ENCODE measurements around the gene HS3ST6. TPM values are rescaled to one million over a fixed set of nuclear protein-coding genes. Genes with fewer than 3 reads are reported as not detected.

HS3ST6 gene
- total RNA-seq, 1 donor from 2014 or later, result not detected

- Mint-ChIP-seq H3K4me1 (ENCODE audit: low read depth) (no peaks in the 10 kb centered on the region), H3K27me3 (ENCODE audit: low read depth) (no peaks in the 10 kb centered on the region), H3K9me3 (ENCODE audit: low read depth) (no peaks in the 10 kb centered on the region), H3K36me3 (ENCODE audit: low read depth) (no peaks in the 10 kb centered on the region), H3K27ac (ENCODE audit: unreplicated experiment) (no peak overlapping the region), H3K4me3 (ENCODE audit: unreplicated experiment) (no peak overlapping the region)
- no peak for DNase-seq (ENCODE audit: low spot score)
- no peak for TF ChIP-seq CTCF (IDR thresholded peaks at IDR 0.05)
These were observed 31.8 kb upstream of the HS3ST6 start for GRCh38 chr16:1950047-1950446.

- Mint-ChIP-seq H3K4me3 (ENCODE audit: unreplicated experiment) (no peak overlapping the region), H3K4me1 (ENCODE audit: low read depth) (no peaks in the 10 kb centered on the region), H3K9me3 (ENCODE audit: low read depth) (no peaks in the 10 kb centered on the region), H3K27ac (ENCODE audit: unreplicated experiment) (no peak overlapping the region), H3K27me3 (ENCODE audit: low read depth) (no peaks in the 10 kb centered on the region), H3K36me3 (ENCODE audit: low read depth) (no peaks in the 10 kb centered on the region)
- no peak for TF ChIP-seq CTCF (IDR thresholded peaks at IDR 0.05)
- DNase-seq (ENCODE audit: low spot score), result no peak
These were observed 31.3 kb upstream of the HS3ST6 start for GRCh38 chr16:1949507-1949906.

- DNase-seq (ENCODE audit: low spot score), result peak; percentile 79
- H3K4me3 Mint-ChIP-seq (ENCODE audit: unreplicated experiment), result no peak overlapping the region
- no peak for TF ChIP-seq CTCF (IDR thresholded peaks at IDR 0.05)
- peaks cover 8% of the 10 kb centered on the region for H3K4me1 Mint-ChIP-seq (ENCODE audit: low read depth)
- H3K36me3 Mint-ChIP-seq (ENCODE audit: low read depth), result no peaks in the 10 kb centered on the region
- no peaks in the 10 kb centered on the region for H3K27me3 Mint-ChIP-seq (ENCODE audit: low read depth)
- no peak overlapping the region for H3K27ac Mint-ChIP-seq (ENCODE audit: unreplicated experiment)
- H3K9me3 Mint-ChIP-seq (ENCODE audit: low read depth), result no peaks in the 10 kb centered on the region
These were observed 29.1 kb upstream of the HS3ST6 start for GRCh38 chr16:1947369-1947670.

- peak; percentile 90 for DNase-seq (ENCODE audit: low spot score)
- TF ChIP-seq CTCF (IDR thresholded peaks at IDR 0.05), result no peak
- Mint-ChIP-seq H3K27me3 (ENCODE audit: low read depth) (no peaks in the 10 kb centered on the region), H3K36me3 (ENCODE audit: low read depth) (no peaks in the 10 kb centered on the region), H3K27ac (ENCODE audit: unreplicated experiment) (no peak overlapping the region), H3K4me1 (ENCODE audit: low read depth) (peaks cover 14% of the 10 kb centered on the region), H3K9me3 (ENCODE audit: low read depth) (no peaks in the 10 kb centered on the region), H3K4me3 (ENCODE audit: unreplicated experiment) (no peak overlapping the region)
These were observed 28.5 kb upstream of the HS3ST6 start for GRCh38 chr16:1946495-1947368.

GRCh38 chr16:1945559-1946391 is 27.6 kb upstream of the HS3ST6 start:
- Mint-ChIP-seq H3K27ac (ENCODE audit: unreplicated experiment) (no peak overlapping the region), H3K9me3 (ENCODE audit: low read depth) (no peaks in the 10 kb centered on the region), H3K36me3 (ENCODE audit: low read depth) (no peaks in the 10 kb centered on the region), H3K27me3 (ENCODE audit: low read depth) (no peaks in the 10 kb centered on the region), H3K4me3 (ENCODE audit: unreplicated experiment) (no peak overlapping the region), H3K4me1 (ENCODE audit: low read depth) (peaks cover 20% of the 10 kb centered on the region)
- no peak for TF ChIP-seq CTCF (IDR thresholded peaks at IDR 0.05)
- DNase-seq (ENCODE audit: low spot score), result no peak

Measured in chondrocyte (in vitro differentiated cells).